Breast epithelium (tissue), 3 donors: ENCODE measurements around the gene FAM200C.
A peak's percentile ranks its signal among the peaks of the same experiment; 100 is the strongest.

Experiments
- CTCF ChIP-seq, 3 donors: fragments of 450-650 bp; IDR thresholded peaks; one replicate each; pipeline ENCODE4 v1.5.1; 2016 to 2017; ENCODE audit warnings: antibody characterized with exemption in 3 of 3, mild to moderate bottlenecking in 3 of 3, moderate library complexity in 3 of 3
- POLR2A ChIP-seq: fragments of 450-650 bp; IDR thresholded peaks from one replicate; pipeline ENCODE4 v1.6.1; 2016; ENCODE audit warnings: antibody characterized with exemption, mild to moderate bottlenecking, moderate library complexity
- POLR2AphosphoS5 ChIP-seq, 3 donors: sonication (generic); formaldehyde crosslinking; IDR thresholded peaks; one replicate each; pipeline ENCODE4 v1.6.1; 2017; ENCODE audit warnings: antibody characterized with exemption in 3 of 3

GRCh38 chr5:160421625-160422258 lies 21.9 kb upstream of the FAM200C start, which contains the start of gene PTTG1:
- no peak for TF ChIP-seq CTCF (IDR thresholded peaks at IDR 0.05)
- peak in 1 of 3 donors; percentile 20 for TF ChIP-seq POLR2AphosphoS5 (IDR thresholded peaks at IDR 0.05)
- no peak for TF ChIP-seq POLR2A
